ENCODE measurements around the gene DHX58.

The DHX58 gene

GRCh38 chr17:42056635-42057034 lies 55.9 kb downstream of the DHX58 start:
- no peak for DNase-seq (ENCODE audit: low read depth in 3 of 3, low spot score in 1 of 3)

DNA sequence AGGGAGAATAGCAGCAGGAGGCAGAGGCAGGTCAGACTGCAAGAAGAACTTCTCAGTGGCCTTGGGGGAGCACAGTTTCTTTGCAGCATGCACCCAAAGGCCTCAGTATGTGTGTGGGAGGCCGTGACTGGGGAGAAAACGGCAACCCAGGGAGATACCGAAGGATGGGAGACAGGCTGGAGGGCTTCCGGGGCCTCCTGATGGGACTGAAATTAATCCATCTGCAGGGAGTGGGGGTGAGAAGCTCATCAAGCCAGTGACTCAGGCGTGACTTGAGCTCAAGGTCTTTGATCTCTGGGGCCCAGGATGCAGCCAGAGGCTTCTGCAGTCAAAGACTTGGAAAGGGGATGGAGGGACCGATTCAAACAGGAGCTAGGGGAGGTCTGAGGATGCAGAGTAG lies 57.0 kb downstream of the DHX58 start:
- DNase-seq (ENCODE audit: low read depth in 3 of 3, low spot score in 1 of 3): no peak

GRCh38 chr17:42055027-42055426 lies 57.5 kb downstream of the DHX58 start:
- DNase-seq (ENCODE audit: low read depth in 3 of 3, low spot score in 1 of 3): no peak

- no peak for DNase-seq (ENCODE audit: low read depth in 3 of 3, low spot score in 1 of 3)
Measured at GRCh38 chr17:42053731-42054500, 58.6 kb downstream of the DHX58 start.

DNA sequence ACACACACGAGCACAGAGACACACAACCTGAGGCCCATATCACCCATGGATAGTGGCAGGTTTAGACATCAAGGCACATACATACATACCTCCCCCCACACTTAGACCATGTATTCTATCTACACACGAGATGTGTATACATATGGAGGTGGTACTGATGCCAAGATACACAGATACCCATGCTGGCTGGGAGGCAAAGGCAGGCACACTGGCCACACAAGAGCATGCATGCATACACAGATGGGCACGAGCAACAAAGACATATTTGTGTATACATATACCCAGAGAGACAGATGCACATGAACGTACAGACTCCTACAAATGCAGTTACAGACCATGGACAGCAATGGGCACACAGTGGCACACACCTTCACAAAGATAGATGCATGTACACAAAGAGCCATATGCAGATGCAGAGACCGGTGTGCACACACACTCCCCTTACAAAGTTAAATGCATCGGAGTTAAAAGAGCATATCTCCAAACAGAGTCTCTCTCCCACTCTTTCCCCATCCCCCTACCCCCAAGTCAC lies 60.1 kb downstream of the DHX58 start:
- DNase-seq (ENCODE audit: low read depth in 3 of 3, low spot score in 1 of 3): no peak

GRCh38 chr17:42051645-42052044 lies 60.9 kb downstream of the DHX58 start:
- DNase-seq (ENCODE audit: low read depth in 3 of 3, low spot score in 1 of 3): no peak
